Measurements from ENCODE around the gene CSMD2.
"Not testable (repeated sequence)": the region's sequence is repeated elsewhere in the genome, so short reads cannot be mapped to it uniquely, and the experiment has no call there.

CSMD2 gene

GRCh38 chr1:34164771-34165391 is at the start of gene CSMD2:
Gene CSMD2, minus strand, starts transcription at chr1:34165230. Its CDS starts 133 bp downstream, at chr1:34165097.
- peak; percentile 8 for DNase-seq
- in situ Hi-C loops (cut with HindIII; ENCODE audit: low pct_ligation_motif_present, low pct_unique_long_range_greater_than_20kb, low sequenced_read_pairs) = no loop called here

GRCh38 chr1:34213956-34214355 is 48.9 kb upstream of the CSMD2 start:
- in situ Hi-C loops (cut with HindIII; ENCODE audit: low pct_ligation_motif_present, low pct_unique_long_range_greater_than_20kb, low sequenced_read_pairs) = no loop called here
- no peak for DNase-seq

GRCh38 chr1:34212673-34213072 is 47.6 kb upstream of the CSMD2 start:
- in situ Hi-C loops (cut with HindIII; ENCODE audit: low pct_ligation_motif_present, low pct_unique_long_range_greater_than_20kb, low sequenced_read_pairs) = no loop called here
- DNase-seq = no peak

GRCh38 chr1:34199927-34200326 is 34.9 kb upstream of the CSMD2 start:
- in situ Hi-C loops (cut with HindIII; ENCODE audit: low pct_ligation_motif_present, low pct_unique_long_range_greater_than_20kb, low sequenced_read_pairs) = no loop called here
- no peak for DNase-seq

GRCh38 chr1:34192621-34193020 is 27.6 kb upstream of the CSMD2 start:
- in situ Hi-C loops (cut with HindIII; ENCODE audit: low pct_ligation_motif_present, low pct_unique_long_range_greater_than_20kb, low sequenced_read_pairs) = no loop called here
- no peak for DNase-seq

- DNase-seq = no peak
- in situ Hi-C loops (cut with HindIII; ENCODE audit: low pct_ligation_motif_present, low pct_unique_long_range_greater_than_20kb, low sequenced_read_pairs) = no loop called here
These were observed 25.7 kb upstream of the CSMD2 start for GRCh38 chr1:34190692-34191091.

GRCh38 chr1:34188985-34189384 is 24.0 kb upstream of the CSMD2 start:
- DNase-seq = no peak
- in situ Hi-C loops (cut with HindIII; ENCODE audit: low pct_ligation_motif_present, low pct_unique_long_range_greater_than_20kb, low sequenced_read_pairs) = no loop called here

- in situ Hi-C loops (cut with HindIII; ENCODE audit: low pct_ligation_motif_present, low pct_unique_long_range_greater_than_20kb, low sequenced_read_pairs) = no loop called here
- DNase-seq = no peak
These were observed 23.4 kb upstream of the CSMD2 start for GRCh38 chr1:34188418-34188817.

- in situ Hi-C loops (cut with HindIII; ENCODE audit: low pct_ligation_motif_present, low pct_unique_long_range_greater_than_20kb, low sequenced_read_pairs) = no loop called here
These were observed 21.9 kb upstream of the CSMD2 start for GRCh38 chr1:34186741-34187494.

GRCh38 chr1:34183381-34183780 is 18.4 kb upstream of the CSMD2 start:
- DNase-seq; in situ Hi-C loops (cut with HindIII; ENCODE audit: low pct_ligation_motif_present, low pct_unique_long_range_greater_than_20kb, low sequenced_read_pairs): not testable (repeated sequence)

More at GRCh38 chr1:34186741-34187494, 21.9 kb upstream of the CSMD2 start:
- no peak for DNase-seq

GRCh38 chr1:34178072-34178471 is 13.0 kb upstream of the CSMD2 start:
- in situ Hi-C loops (cut with HindIII; ENCODE audit: low pct_ligation_motif_present, low pct_unique_long_range_greater_than_20kb, low sequenced_read_pairs) = no loop called here
- DNase-seq = no peak

- no peak for DNase-seq
- in situ Hi-C loops (cut with HindIII; ENCODE audit: low pct_ligation_motif_present, low pct_unique_long_range_greater_than_20kb, low sequenced_read_pairs) = no loop called here
These were observed 12.0 kb upstream of the CSMD2 start, which contains the start of gene C1orf94 for GRCh38 chr1:34176830-34177603. Gene C1orf94, plus strand, starts transcription at chr1:34176907. Its CDS starts 883 bp downstream, at chr1:34177790.

- in situ Hi-C loops (cut with HindIII; ENCODE audit: low pct_ligation_motif_present, low pct_unique_long_range_greater_than_20kb, low sequenced_read_pairs) = no loop called here
- no peak for DNase-seq
These were observed 10.7 kb upstream of the CSMD2 start for GRCh38 chr1:34175744-34176143.

- in situ Hi-C loops (cut with HindIII; ENCODE audit: low pct_ligation_motif_present, low pct_unique_long_range_greater_than_20kb, low sequenced_read_pairs) = no loop called here
- no peak for DNase-seq
These were observed 2.4 kb upstream of the CSMD2 start for GRCh38 chr1:34167389-34167788.

GRCh38 chr1:34166625-34167361 is 1.8 kb upstream of the CSMD2 start:
- in situ Hi-C loops (cut with HindIII; ENCODE audit: low pct_ligation_motif_present, low pct_unique_long_range_greater_than_20kb, low sequenced_read_pairs) = no loop called here
- DNase-seq = no peak

GRCh38 chr1:34166191-34166624 is 1.2 kb upstream of the CSMD2 start:
- DNase-seq = no peak
- in situ Hi-C loops (cut with HindIII; ENCODE audit: low pct_ligation_motif_present, low pct_unique_long_range_greater_than_20kb, low sequenced_read_pairs) = no loop called here

GRCh38 chr1:34165422-34165921 is 442 bp upstream of the CSMD2 start:
- in situ Hi-C loops (cut with HindIII; ENCODE audit: low pct_ligation_motif_present, low pct_unique_long_range_greater_than_20kb, low sequenced_read_pairs) = no loop called here
- no peak for DNase-seq
